WTC11 (cell line): ENCODE results near the gene ANKRD33. TPM values are rescaled to one million over a fixed set of nuclear protein-coding genes. Genes with fewer than 3 reads are reported as not detected.

Source experiments
- ATAC-seq: fragments of 200-7000 bp; cut with Tn5 transposase; 2 replicates; pipeline ENCODE4 v1.10.0; 2021; ENCODE audit warnings: mild to moderate bottlenecking, moderate library complexity
- CTCF ChIA-PET: fragments of 300-600 bp; sonication (Branson Sonifier 250); formaldehyde crosslinking; loops from one replicate; lab custom pipeline; 2021; ENCODE audit warnings: antibody characterized with exemption; lab: Charles Lee
- POLR2A ChIA-PET: fragments of 350-600 bp; sonication (Branson Sonifier 250); formaldehyde crosslinking; loops from one replicate; lab custom pipeline; 2021; ENCODE audit warnings: antibody characterized with exemption; lab: Charles Lee
- DNase-seq: peaks from one replicate; pipeline ENCODE4 v3.0.0; 2021; ENCODE audit warnings: low spot score
- H3K27ac Mint-ChIP-seq: 2 replicates; pipeline ENCODE4 v1.8.0; 2021; ENCODE audit warnings: mixed read lengths
- H3K27me3 Mint-ChIP-seq: 2 replicates; pipeline ENCODE4 v1.8.0; 2021; ENCODE audit warnings: low read depth, mild to moderate bottlenecking, moderate library complexity, mixed read lengths
- H3K36me3 Mint-ChIP-seq: 2 replicates; pipeline ENCODE4 v1.8.0; 2021; ENCODE audit warnings: mixed read lengths
- H3K4me1 Mint-ChIP-seq: 2 replicates; pipeline ENCODE4 v1.8.0; 2022; ENCODE audit warnings: mixed read lengths
- H3K4me3 Mint-ChIP-seq: 2 replicates; pipeline ENCODE4 v1.8.0; 2021; ENCODE audit warnings: mild to moderate bottlenecking, moderate library complexity, mixed read lengths
- H3K9me3 Mint-ChIP-seq: 2 replicates; pipeline ENCODE4 v1.8.0; 2021; ENCODE audit warnings: mixed read lengths
- ATF6 ChIP-seq: sonication (generic); formaldehyde crosslinking; IDR thresholded peaks from 2 replicates; pipeline ENCODE4 v1.8.1; 2023; ENCODE audit warnings: mild to moderate bottlenecking, missing genetic modification reagents
- CTCF ChIP-seq: fragments of 200-600 bp; IDR thresholded peaks from 2 replicates; pipeline ENCODE4 v1.8.0; 2022; ENCODE audit warnings: antibody characterized with exemption
- EMX1 ChIP-seq: fragments of 250-450 bp; sonication (Bioruptor Pico); IDR thresholded peaks from 2 replicates; pipeline ENCODE4 v1.8.0; 2021; ENCODE audit warnings: mild to moderate bottlenecking
- ETV6 ChIP-seq: sonication (generic); formaldehyde crosslinking; IDR thresholded peaks from 2 replicates; pipeline ENCODE4 v1.8.1; 2022; ENCODE audit warnings: mild to moderate bottlenecking, missing genetic modification reagents
- HMGA2 ChIP-seq: fragments of 250-450 bp; sonication (Bioruptor Pico); IDR thresholded peaks from 2 replicates; pipeline ENCODE4 v1.4.0; 2021; ENCODE audit warnings: mild to moderate bottlenecking, moderate library complexity
- MYBL2 ChIP-seq: sonication (generic); formaldehyde crosslinking; IDR thresholded peaks from 2 replicates; pipeline ENCODE4 v1.8.1; 2023; ENCODE audit warnings: mild to moderate bottlenecking, moderate library complexity, missing genetic modification reagents
- PRDM15 ChIP-seq: sonication (generic); formaldehyde crosslinking; IDR thresholded peaks from 2 replicates; pipeline ENCODE4 v1.8.0; 2022; ENCODE audit warnings: missing genetic modification reagents
- PREB ChIP-seq: sonication (generic); formaldehyde crosslinking; IDR thresholded peaks from 2 replicates; pipeline ENCODE4 v1.8.1; 2022; ENCODE audit warnings: mild to moderate bottlenecking, missing genetic modification reagents, moderate library complexity, borderline replicate concordance
- TEAD4 ChIP-seq: sonication (generic); formaldehyde crosslinking; IDR thresholded peaks from 2 replicates; pipeline ENCODE4 v1.8.0; 2022; ENCODE audit warnings: mild to moderate bottlenecking, missing genetic modification reagents
- ZNF281 ChIP-seq: sonication (generic); formaldehyde crosslinking; IDR thresholded peaks from 2 replicates; pipeline ENCODE4 v1.8.0; 2023; ENCODE audit warnings: mild to moderate bottlenecking, missing genetic modification reagents
- total RNA-seq: library from RNA; stranded (reverse); gene quantifications from 3 replicates; pipeline ENCODE4 v1.2.3, GENCODE V29; 2021
- TF ChIP-seq, protein P1 (sequence below): sonication (generic); formaldehyde crosslinking; IDR thresholded peaks from 2 replicates; pipeline ENCODE4 v1.8.1; 2023; ENCODE audit warnings: mild to moderate bottlenecking, missing genetic modification reagents, borderline replicate concordance

The ANKRD33 gene
- total RNA-seq, 1 experiment from 2014 or later: 1.7 TPM

- TF ChIP-seq ZNF281 (no peak), PREB (CRISPR knock-in tag) (no peak), ATF6 (CRISPR knock-in tag) (no peak), TEAD4 (no peak), EMX1 (CRISPR knock-in tag) (no peak), MYBL2 (CRISPR knock-in tag) (no peak), HMGA2 (no peak)
- TF ChIP-seq, all 79 proteins: peak for 0
These were observed 38.2 kb downstream of the ANKRD33 start (continued) for GRCh38 chr12:51926064-51926632.

GRCh38 chr12:51926718-51927117, 38.8 kb downstream of the ANKRD33 start:
- H3K4me1 Mint-ChIP-seq: peaks cover 12% of the 10 kb centered on the region
- H3K9me3 Mint-ChIP-seq: no peaks in the 10 kb centered on the region
- H3K27me3 Mint-ChIP-seq: peaks cover 19% of the 10 kb centered on the region
- no peaks in the 10 kb centered on the region for H3K36me3 Mint-ChIP-seq
- H3K27ac Mint-ChIP-seq: no peak overlapping the region
- CTCF ChIA-PET: interaction anchor here (0.7 to 2.2 kb wide), 14 partner anchors 9 to 106 kb away, joined by 3 to 18 read pairs (median 4); no protein-coding TSS in a partner anchor
- peak; percentile 54 for ATAC-seq
- POLR2A ChIA-PET: no interaction called here
- TF ChIP-seq TEAD4 (no peak), CTCF (peak; percentile 61), PREB (CRISPR knock-in tag) (no peak), ETV6 (CRISPR knock-in tag) (no peak)
- DNase-seq: peak; percentile 70
- H3K4me3 Mint-ChIP-seq: no peak overlapping the region

DNA sequence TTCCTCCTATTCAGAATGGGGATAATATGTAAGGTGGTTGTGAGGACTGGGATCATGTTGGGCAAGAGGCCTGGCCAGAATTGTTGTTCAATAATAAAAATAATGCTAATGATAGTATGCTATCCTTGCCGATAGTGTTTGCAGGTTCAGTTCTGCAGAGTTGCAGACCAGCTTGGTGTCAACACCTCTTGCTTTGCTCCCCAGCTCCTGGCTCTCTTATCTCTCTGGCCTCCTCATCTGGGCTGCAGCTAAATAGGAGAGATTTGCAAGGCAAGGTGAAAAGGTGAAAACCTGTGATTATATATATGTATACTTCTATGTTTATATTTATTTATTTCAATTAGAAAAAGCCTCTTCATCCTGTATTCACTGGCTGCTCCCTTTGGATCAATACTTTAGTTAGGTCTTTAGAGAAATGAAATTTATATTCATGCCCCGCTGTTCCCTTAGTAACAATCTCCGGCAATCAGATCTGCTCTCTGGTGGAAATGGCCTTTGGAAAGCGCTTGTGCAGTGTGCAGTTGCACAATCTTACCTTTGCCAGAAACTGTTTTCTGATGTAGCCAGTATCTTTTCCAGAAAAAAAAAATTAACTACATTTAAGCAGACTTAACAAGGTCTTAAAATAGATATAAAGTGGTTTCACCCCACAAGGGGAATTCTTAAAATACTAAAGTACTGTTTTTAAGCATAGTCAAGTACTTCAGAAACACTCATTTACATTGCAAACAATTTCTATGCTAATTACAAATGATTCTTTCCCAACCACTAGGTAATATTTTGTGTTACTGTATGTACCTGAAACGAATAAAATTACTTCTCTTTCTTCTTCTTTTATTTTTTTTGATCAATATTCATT, 44.5 kb downstream of the ANKRD33 start:
- Mint-ChIP-seq H3K27me3 (peaks cover 6% of the 10 kb centered on the region; the same call in 1 of the 2 replicates), H3K4me1 (no peaks in the 10 kb centered on the region), H3K36me3 (no peaks in the 10 kb centered on the region), H3K4me3 (no peak overlapping the region), H3K27ac (no peak overlapping the region), H3K9me3 (peaks cover 5% of the 10 kb centered on the region; the same call in 1 of the 2 replicates)
- no peak for ATAC-seq
- ChIA-PET POLR2A (no interaction called here), CTCF (interaction anchor here (0.6 to 2.9 kb wide), 4 partner anchors 9 to 140 kb away, joined by 3 to 11 read pairs (median 4); no protein-coding TSS in a partner anchor)
- DNase-seq: no peak
- no peak for TF ChIP-seq PRDM15 (CRISPR knock-in tag)
- TF ChIP-seq, protein P1, sequence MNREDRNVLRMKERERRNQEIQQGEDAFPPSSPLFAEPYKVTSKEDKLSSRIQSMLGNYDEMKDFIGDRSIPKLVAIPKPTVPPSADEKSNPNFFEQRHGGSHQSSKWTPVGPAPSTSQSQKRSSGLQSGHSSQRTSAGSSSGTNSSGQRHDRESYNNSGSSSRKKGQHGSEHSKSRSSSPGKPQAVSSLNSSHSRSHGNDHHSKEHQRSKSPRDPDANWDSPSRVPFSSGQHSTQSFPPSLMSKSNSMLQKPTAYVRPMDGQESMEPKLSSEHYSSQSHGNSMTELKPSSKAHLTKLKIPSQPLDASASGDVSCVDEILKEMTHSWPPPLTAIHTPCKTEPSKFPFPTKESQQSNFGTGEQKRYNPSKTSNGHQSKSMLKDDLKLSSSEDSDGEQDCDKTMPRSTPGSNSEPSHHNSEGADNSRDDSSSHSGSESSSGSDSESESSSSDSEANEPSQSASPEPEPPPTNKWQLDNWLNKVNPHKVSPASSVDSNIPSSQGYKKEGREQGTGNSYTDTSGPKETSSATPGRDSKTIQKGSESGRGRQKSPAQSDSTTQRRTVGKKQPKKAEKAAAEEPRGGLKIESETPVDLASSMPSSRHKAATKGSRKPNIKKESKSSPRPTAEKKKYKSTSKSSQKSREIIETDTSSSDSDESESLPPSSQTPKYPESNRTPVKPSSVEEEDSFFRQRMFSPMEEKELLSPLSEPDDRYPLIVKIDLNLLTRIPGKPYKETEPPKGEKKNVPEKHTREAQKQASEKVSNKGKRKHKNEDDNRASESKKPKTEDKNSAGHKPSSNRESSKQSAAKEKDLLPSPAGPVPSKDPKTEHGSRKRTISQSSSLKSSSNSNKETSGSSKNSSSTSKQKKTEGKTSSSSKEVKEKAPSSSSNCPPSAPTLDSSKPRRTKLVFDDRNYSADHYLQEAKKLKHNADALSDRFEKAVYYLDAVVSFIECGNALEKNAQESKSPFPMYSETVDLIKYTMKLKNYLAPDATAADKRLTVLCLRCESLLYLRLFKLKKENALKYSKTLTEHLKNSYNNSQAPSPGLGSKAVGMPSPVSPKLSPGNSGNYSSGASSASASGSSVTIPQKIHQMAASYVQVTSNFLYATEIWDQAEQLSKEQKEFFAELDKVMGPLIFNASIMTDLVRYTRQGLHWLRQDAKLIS (CRISPR knock-in tag): no peak
